DMS 273 (cell line): Measurements from ENCODE around the gene CRTC1.
A peak's percentile ranks its signal among the peaks of the same experiment; 100 is the strongest.

ENCODE experiments used
- DNase-seq: peaks from one replicate; lab custom pipeline; 2025; ENCODE audit not compliant: unreplicated experiment; lab: John Stamatoyannopoulos, UW

Gene CRTC1

GRCh38 chr19:18651733-18652132 lies 31.7 kb upstream of the CRTC1 start:
- peak; percentile 58 for DNase-seq

GRCh38 chr19:18653853-18654252 lies 29.6 kb upstream of the CRTC1 start:
- no peak for DNase-seq

GRCh38 chr19:18654469-18654868 lies 29.0 kb upstream of the CRTC1 start:
- DNase-seq, result no peak

GRCh38 chr19:18655173-18655844 lies 28.2 kb upstream of the CRTC1 start:
- DNase-seq, result no peak

GRCh38 chr19:18656337-18657086 lies 27.0 kb upstream of the CRTC1 start:
- DNase-seq, result no peak

- peak; percentile 69 for DNase-seq
Measured at GRCh38 chr19:18657590-18658365, 25.7 kb upstream of the CRTC1 start.

GRCh38 chr19:18658366-18658855 lies 25.1 kb upstream of the CRTC1 start:
- DNase-seq, result no peak

- peak; percentile 29 for DNase-seq
Measured at GRCh38 chr19:18659281-18660050, 24.0 kb upstream of the CRTC1 start.

GRCh38 chr19:18660051-18660910 lies 23.2 kb upstream of the CRTC1 start:
- no peak for DNase-seq

GRCh38 chr19:18660939-18661670 lies 22.4 kb upstream of the CRTC1 start:
- DNase-seq, result no peak

- no peak for DNase-seq
Measured at GRCh38 chr19:18662972-18663732, 20.3 kb upstream of the CRTC1 start.

GRCh38 chr19:18663940-18664530 lies 19.4 kb upstream of the CRTC1 start:
- DNase-seq, result no peak

GRCh38 chr19:18665771-18666202 lies 17.7 kb upstream of the CRTC1 start:
- DNase-seq, result no peak

- DNase-seq, result no peak
Measured at GRCh38 chr19:18666317-18666716, 17.2 kb upstream of the CRTC1 start.

GRCh38 chr19:18666784-18667183 lies 16.7 kb upstream of the CRTC1 start:
- DNase-seq, result no peak

- DNase-seq, result no peak
Measured at GRCh38 chr19:18667531-18668251, 15.8 kb upstream of the CRTC1 start.

GRCh38 chr19:18668252-18668631 lies 15.2 kb upstream of the CRTC1 start:
- DNase-seq, result no peak
